D721Med (cell line): Measurements from ENCODE around the gene THPO.
"Not testable (repeated sequence)": the region's sequence is repeated elsewhere in the genome, so short reads cannot be mapped to it uniquely, and the experiment has no call there.

Experiments used
- DNase-seq: peaks from one replicate; pipeline ENCODE4 v3.0.0; 2011; ENCODE audit warnings: low spot score; ENCODE audit not compliant: insufficient read length
- FAIRE-seq: peaks from 2 replicates; lab custom pipeline; 2011; peaks lifted over from hg19 to GRCh38; lab: Jason Lieb, UNC
- TF ChIP-seq, protein P1 (sequence below): IDR thresholded peaks from 2 replicates; pipeline ENCODE4 v1.5.1; 2012; ENCODE audit warnings: mild to moderate bottlenecking, control low read depth; ENCODE audit not compliant: insufficient read depth; ENCODE audit errors: missing control alignments

THPO gene

DNA sequence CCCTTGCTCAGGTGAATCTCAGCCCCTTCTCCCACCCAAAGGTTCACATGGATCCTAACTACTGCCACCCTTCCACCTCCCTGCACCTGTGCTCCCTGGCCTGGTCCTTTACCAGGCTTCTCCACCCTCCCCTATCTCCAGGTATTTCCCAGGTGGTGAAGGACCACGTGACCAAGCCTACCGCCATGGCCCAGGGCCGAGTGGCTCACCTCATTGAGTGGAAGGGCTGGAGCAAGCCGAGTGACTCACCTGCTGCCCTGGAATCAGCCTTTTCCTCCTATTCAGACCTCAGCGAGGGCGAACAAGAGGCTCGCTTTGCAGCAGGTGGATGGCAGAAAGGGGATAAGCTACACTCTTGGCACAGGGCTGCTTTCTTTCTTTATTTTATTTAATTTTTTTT lies 36.1 kb downstream of the THPO start:
- FAIRE-seq: no peak
- no peak for DNase-seq
- TF ChIP-seq, protein P1, sequence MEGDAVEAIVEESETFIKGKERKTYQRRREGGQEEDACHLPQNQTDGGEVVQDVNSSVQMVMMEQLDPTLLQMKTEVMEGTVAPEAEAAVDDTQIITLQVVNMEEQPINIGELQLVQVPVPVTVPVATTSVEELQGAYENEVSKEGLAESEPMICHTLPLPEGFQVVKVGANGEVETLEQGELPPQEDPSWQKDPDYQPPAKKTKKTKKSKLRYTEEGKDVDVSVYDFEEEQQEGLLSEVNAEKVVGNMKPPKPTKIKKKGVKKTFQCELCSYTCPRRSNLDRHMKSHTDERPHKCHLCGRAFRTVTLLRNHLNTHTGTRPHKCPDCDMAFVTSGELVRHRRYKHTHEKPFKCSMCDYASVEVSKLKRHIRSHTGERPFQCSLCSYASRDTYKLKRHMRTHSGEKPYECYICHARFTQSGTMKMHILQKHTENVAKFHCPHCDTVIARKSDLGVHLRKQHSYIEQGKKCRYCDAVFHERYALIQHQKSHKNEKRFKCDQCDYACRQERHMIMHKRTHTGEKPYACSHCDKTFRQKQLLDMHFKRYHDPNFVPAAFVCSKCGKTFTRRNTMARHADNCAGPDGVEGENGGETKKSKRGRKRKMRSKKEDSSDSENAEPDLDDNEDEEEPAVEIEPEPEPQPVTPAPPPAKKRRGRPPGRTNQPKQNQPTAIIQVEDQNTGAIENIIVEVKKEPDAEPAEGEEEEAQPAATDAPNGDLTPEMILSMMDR: no peak

DNA sequence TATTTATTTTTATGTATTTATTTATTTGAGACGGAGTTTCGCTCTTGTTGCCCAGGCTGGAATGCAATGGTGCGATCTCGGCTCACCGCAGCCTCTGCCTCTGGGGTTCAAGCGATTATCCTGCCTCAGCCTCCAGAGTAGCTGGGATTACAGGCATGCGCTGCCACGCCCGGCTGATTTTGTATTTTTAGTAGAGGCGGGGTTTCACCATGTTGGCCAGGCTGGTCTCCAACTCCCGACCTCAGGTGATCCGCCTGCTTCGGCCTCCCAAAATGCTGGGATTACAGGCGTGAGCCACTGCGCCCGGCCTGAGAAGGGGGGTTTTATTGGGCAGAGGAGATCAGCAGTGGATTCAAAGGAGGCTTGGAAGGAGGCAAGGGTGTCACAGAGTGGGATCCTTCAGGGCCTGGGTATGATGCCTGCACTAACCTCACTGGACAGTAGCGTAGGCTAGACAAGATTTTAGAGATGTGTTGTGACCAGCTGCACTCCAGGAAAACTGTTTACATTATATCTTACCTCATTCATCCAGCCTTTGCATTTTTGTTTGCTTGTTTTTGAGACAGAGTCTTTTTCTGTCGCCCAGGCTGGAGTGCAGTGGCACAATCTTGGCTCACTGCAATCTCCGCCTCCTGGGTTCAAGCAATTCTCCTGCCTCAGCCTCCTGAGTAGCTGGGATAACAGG lies 38.4 kb downstream of the THPO start:
- not testable (repeated sequence) for FAIRE-seq, DNase-seq

GRCh38 chr3:184339001-184339400 lies 39.0 kb downstream of the THPO start:
- FAIRE-seq (no peak), DNase-seq (no peak)
- TF ChIP-seq, protein P1: no peak

GRCh38 chr3:184338511-184338945 lies 39.5 kb downstream of the THPO start:
- TF ChIP-seq, protein P1: no peak
- peak; percentile 94 for DNase-seq

DNA sequence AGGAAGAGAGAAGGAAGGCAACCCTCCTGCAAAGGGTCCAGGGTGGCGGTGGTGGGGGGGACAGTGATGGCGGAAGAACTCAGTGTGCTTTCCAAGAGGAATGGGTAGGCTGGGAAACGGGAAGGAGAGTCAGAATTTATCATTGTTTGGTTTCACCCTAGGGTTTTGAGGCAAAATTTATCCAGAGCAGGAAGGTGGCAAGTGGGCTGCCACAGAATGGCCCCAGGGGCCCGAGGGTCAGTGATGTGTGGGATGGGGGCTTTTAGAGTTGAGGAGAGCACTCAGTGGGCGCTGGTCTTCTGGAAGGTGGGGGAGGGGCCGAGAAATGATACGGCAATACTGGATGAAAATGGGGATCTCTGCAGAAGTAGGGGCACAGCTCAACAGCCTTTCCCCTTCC lies 40.0 kb downstream of the THPO start:
- no peak for DNase-seq
- FAIRE-seq: no peak
- TF ChIP-seq, protein P1: no peak

More at GRCh38 chr3:184338511-184338945, 39.5 kb downstream of the THPO start:
- FAIRE-seq: no peak

DNA sequence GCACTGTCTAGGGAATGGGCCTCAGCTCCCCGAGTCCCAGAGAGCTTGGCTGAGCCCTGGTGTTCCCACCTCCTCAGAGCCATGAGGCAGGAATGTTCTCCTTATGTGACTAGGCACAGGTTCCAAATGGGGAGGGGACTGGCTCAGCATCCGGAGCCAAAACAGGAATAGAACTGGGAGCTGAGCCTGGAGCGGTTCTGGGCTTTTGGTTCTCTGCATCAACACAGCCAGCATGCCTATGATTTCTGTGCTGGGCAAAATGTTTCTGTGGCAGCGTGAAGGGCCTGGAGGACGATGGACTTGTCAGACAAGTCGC lies 40.6 kb downstream of the THPO start, which contains the start of gene FAM131A:
FAM131A (plus strand) TSS at position 202 of the 316 bp plus-strand sequence; CDS start at position 233, 31 bp downstream.
- DNase-seq (no peak), FAIRE-seq (no peak)
- TF ChIP-seq, protein P1: no peak

- TF ChIP-seq, protein P1: no peak
- no peak for FAIRE-seq
- DNase-seq: no peak
Observed at GRCh38 chr3:184336547-184337398, 41.2 kb downstream of the THPO start.
